ENCODE measurements around the gene MYH8. TPM values are rescaled to one million over a fixed set of nuclear protein-coding genes. Genes with fewer than 3 reads are reported as not detected.

MYH8 gene
- total and polyA plus RNA-seq, 10 of the 15 experiments (the other 5 are each of a cell fraction or from before 2014, with no cell fraction given), result 0.01 to 0.03 TPM; not detected in 8

- BruUV-seq (replicated peaks), result no TSS peak
- no peak within 1 kb of the TSS for H3K4me2 ChIP-seq (ENCODE audit: control insufficient read depth, insufficient read depth)
- H3K4me3 ChIP-seq, result no peak within 1 kb of the TSS
- intact Hi-C loops (cut with micrococcal nuclease; ENCODE audit: unreplicated experiment), result no loop called here
- H4K20me1 ChIP-seq (ENCODE audit: control insufficient read depth, insufficient read depth), result no peaks in the 10 kb centered on the region
- no peaks in the 10 kb centered on the region for H3K36me3 ChIP-seq (ENCODE audit: control insufficient read depth in 2 of 2, insufficient read depth in 2 of 2, low read length in 1 of 2)
- POLR2A ChIA-PET, result no interaction called here
- H2AFZ ChIP-seq (ENCODE audit: control insufficient read depth, low read depth, low read length), result no peak within 1 kb of the TSS
- CTCF ChIA-PET, result no interaction called here
- RAD21 ChIA-PET (ENCODE audit: unreplicated experiment), result no interaction called here
- no peak for FAIRE-seq
- in situ Hi-C loops (cut with MboI), result no loop called here
- no peak for DNase-seq (ENCODE audit: low read depth, low spot score)
- H3K27ac ChIP-seq (ENCODE audit: control insufficient read depth, insufficient read depth), result no peak within 1 kb of the TSS
- 0% methylated on average over 1 of the region's 1 CpG for WGBS (ENCODE audit: insufficient coverage, insufficient replicate concordance, low lambda C conversion rate, missing lambda C conversion rate)
- H3K27me3 ChIP-seq (replicated peaks in 1 of 2; ENCODE audit: control insufficient read depth in 2 of 2, insufficient read depth in 2 of 2, low read length in 1 of 2), result no peaks in the 10 kb centered on the region
- no peak for ATAC-seq
- H3K9ac ChIP-seq (ENCODE audit: control insufficient read depth, insufficient read depth, low read length), result no peak within 1 kb of the TSS
- H3K79me2 ChIP-seq (ENCODE audit: control insufficient read depth, insufficient read depth, low read length), result no peaks in the 10 kb centered on the region
- H3K9me3 ChIP-seq (replicated peaks; ENCODE audit: control insufficient read depth, insufficient read depth, low read length), result no peaks in the 10 kb centered on the region
- H3K4me1 ChIP-seq (ENCODE audit: control insufficient read depth, insufficient read depth, low read length), result no peaks in the 10 kb centered on the region
- SMC1A ChIA-PET (ENCODE audit: uncharacterized antibody, unreplicated experiment), result no interaction called here
- no peak for TF ChIP-seq ZZZ3 (IDR thresholded peaks at IDR 0.05; ENCODE audit: control insufficient read depth, insufficient read length, low read depth)
- no peak for TF ChIP-seq MEF2A (IDR thresholded peaks at IDR 0.05; ENCODE audit: insufficient read depth, low read depth, low read length)
- no peak for TF ChIP-seq TCF7 (IDR thresholded peaks at IDR 0.05; ENCODE audit: borderline replicate concordance)
- TF ChIP-seq SIN3A (IDR thresholded peaks at IDR 0.05; ENCODE audit: low read depth, low read length), result no peak
- TF ChIP-seq STAT3 (IDR thresholded peaks at IDR 0.05; ENCODE audit: low read depth, low read length), result no peak
- no peak for TF ChIP-seq SP1 (IDR thresholded peaks at IDR 0.05; ENCODE audit: low read depth, low read length)
- TF ChIP-seq SKIL (IDR thresholded peaks at IDR 0.05; ENCODE audit: low read depth, poor library complexity, severe bottlenecking), result no peak
- no peak for TF ChIP-seq HDAC2 (IDR thresholded peaks at IDR 0.05)
- no peak for TF ChIP-seq WRNIP1 (IDR thresholded peaks at IDR 0.05; ENCODE audit: borderline replicate concordance, low read depth, low read length)
- no peak for TF ChIP-seq ZNF207 (IDR thresholded peaks at IDR 0.05; ENCODE audit: borderline replicate concordance)
- no peak for TF ChIP-seq CHD1 (IDR thresholded peaks at IDR 0.05; ENCODE audit: low read depth, low read length)
- TF ChIP-seq KAT2A (conservative IDR thresholded peaks at IDR 0.05; ENCODE audit: control insufficient read depth, low read depth, low read length), result no peak
- TF ChIP-seq FOXK2 (IDR thresholded peaks at IDR 0.05), result no peak
These were observed 47.7 kb upstream of the MYH8 start, which contains the start of gene MYH4 for GRCh38 chr17:10469459-10469858. MYH4 (minus strand) TSS chr17:10469559; CDS start chr17:10466745, 2,814 bp downstream.
